ENCODE data around the gene CLTB. TPM values are rescaled to one million over a fixed set of nuclear protein-coding genes. Genes with fewer than 3 reads are reported as not detected.

The CLTB gene
- total and polyA plus RNA-seq, 2 of the 4 experiments (the other 2 are of a cell fraction), result 87.6 to 99.9 TPM

DNA sequence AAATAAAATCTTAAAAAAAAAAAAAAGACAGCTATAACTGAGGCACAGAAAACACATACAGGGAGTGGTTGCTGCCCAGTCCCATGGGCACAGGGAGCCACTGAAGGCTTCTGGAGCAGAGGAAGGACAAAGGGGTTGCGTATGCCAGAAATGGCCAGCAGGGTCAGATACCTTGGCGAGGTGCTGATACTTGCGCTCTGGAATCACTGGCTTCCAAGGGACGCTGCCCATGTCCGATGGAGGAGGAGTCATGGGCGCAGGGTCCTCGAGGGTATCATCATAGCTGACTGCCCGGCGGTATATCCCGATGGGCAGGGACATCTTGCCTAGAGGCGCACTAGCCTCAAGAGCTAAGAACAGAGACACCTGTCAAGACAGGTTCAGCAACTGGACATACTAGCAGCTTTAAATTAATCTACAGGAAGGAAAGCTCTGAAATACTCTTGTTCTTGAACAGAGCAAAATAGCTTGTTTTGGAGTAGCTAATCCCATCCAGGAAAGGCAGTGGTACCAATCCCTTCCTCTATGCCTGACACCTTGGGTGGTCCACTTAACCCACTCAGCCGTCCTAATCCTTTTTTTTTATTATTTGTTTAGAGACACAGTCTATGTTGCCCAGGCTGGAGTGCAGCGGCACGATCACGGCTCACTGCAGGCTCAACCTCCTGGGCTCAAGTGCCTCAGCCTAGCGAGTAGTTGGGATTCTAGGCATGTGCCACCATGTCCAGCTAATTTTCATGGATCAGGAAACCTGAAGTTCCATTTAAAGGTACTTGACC is 60.8 kb downstream of the CLTB start:
- no peak overlapping the region for H2AFZ ChIP-seq (replicated peaks; ENCODE audit: low read length, poor library complexity)
- WGBS, 2 experiments (ENCODE audit: extremely low coverage in 2 of 2, insufficient read length in 1 of 2), result 88% methylated on average over 7 of the region's 16 CpGs; no CpG with 5 or more reads in 1 of the 2 experiments
- TF ChIP-seq CHD1 (IDR thresholded peaks at IDR 0.05; ENCODE audit: low read depth, low read length) (no peak), MAFK (IDR thresholded peaks at IDR 0.05; ENCODE audit: low read depth, low read length) (no peak), RFX5 (IDR thresholded peaks at IDR 0.05; ENCODE audit: low read depth, low read length) (no peak), NFE2L2 (IDR thresholded peaks at IDR 0.05; ENCODE audit: low read depth, low read length) (no peak), MXI1 (IDR thresholded peaks at IDR 0.05; ENCODE audit: borderline replicate concordance, low read depth, low read length) (no peak), RAD21 (IDR thresholded peaks at IDR 0.05; ENCODE audit: low read length) (no peak), ELK1 (IDR thresholded peaks at IDR 0.05; ENCODE audit: borderline replicate concordance, low read depth, low read length) (no peak), SMC3 (IDR thresholded peaks at IDR 0.05; ENCODE audit: low read depth, low read length) (no peak), RCOR1 (IDR thresholded peaks at IDR 0.05; ENCODE audit: insufficient replicate concordance, low read length) (no peak), FOS (IDR thresholded peaks at IDR 0.05; ENCODE audit: low read depth, low read length) (no peak), CEBPB (IDR thresholded peaks at IDR 0.05; ENCODE audit: low read depth, low read length) (no peak), BHLHE40 (IDR thresholded peaks at IDR 0.05; ENCODE audit: low read depth, low read length) (no peak)
- TF ChIP-seq, protein P1, sequence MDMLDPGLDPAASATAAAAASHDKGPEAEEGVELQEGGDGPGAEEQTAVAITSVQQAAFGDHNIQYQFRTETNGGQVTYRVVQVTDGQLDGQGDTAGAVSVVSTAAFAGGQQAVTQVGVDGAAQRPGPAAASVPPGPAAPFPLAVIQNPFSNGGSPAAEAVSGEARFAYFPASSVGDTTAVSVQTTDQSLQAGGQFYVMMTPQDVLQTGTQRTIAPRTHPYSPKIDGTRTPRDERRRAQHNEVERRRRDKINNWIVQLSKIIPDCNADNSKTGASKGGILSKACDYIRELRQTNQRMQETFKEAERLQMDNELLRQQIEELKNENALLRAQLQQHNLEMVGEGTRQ (IDR thresholded peaks at IDR 0.05; ENCODE audit: low read depth, low read length), result no peak
- TF ChIP-seq, protein P2, sequence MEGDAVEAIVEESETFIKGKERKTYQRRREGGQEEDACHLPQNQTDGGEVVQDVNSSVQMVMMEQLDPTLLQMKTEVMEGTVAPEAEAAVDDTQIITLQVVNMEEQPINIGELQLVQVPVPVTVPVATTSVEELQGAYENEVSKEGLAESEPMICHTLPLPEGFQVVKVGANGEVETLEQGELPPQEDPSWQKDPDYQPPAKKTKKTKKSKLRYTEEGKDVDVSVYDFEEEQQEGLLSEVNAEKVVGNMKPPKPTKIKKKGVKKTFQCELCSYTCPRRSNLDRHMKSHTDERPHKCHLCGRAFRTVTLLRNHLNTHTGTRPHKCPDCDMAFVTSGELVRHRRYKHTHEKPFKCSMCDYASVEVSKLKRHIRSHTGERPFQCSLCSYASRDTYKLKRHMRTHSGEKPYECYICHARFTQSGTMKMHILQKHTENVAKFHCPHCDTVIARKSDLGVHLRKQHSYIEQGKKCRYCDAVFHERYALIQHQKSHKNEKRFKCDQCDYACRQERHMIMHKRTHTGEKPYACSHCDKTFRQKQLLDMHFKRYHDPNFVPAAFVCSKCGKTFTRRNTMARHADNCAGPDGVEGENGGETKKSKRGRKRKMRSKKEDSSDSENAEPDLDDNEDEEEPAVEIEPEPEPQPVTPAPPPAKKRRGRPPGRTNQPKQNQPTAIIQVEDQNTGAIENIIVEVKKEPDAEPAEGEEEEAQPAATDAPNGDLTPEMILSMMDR (conservative IDR thresholded peaks at IDR 0.05; ENCODE audit: low read depth, low read length), result no peak

More for the DNA sequence above, 60.8 kb downstream of the CLTB start:
- Histone ChIP-seq H3K27ac (ENCODE audit: insufficient read depth, low read length) (no peak overlapping the region), H3K23ac (ENCODE audit: low read depth, low read length) (no peak overlapping the region), H3K9ac (ENCODE audit: low read depth, low read length) (no peak overlapping the region), H4K5ac (ENCODE audit: low read depth, low read length) (no peak overlapping the region), H2AK5ac (ENCODE audit: low read depth, low read length) (no peak overlapping the region), H3K4ac (ENCODE audit: low read depth, low read length) (no peak overlapping the region), H3K9me1 (ENCODE audit: insufficient read depth, low read length) (peaks cover 12% of the 10 kb centered on the region), H2BK120ac (ENCODE audit: low read depth, low read length) (no peak overlapping the region), H3K79me1 (ENCODE audit: low read depth in 1 of 2, low read length in 2 of 2) (peaks cover 38 to 53% of the 10 kb centered on the region in 2 experiments), H3K4me1 (ENCODE audit: control insufficient read depth, insufficient read depth, low read length) (0 out of 2 replicates have a peak, but pooled peaks cover 2% of the 10 kb centered on the region), H3K36me3 (ENCODE audit: control insufficient read depth, insufficient read depth, low read length) (peaks cover 49% of the 10 kb centered on the region), H3K4me2 (ENCODE audit: low read depth, low read length) (no peak overlapping the region), H4K8ac (ENCODE audit: low read depth in 2 of 2, low read length in 2 of 2) (no peak overlapping the region), H3K14ac (replicated peaks; ENCODE audit: low read depth, low read length) (no peak overlapping the region), H3K9me3 (ENCODE audit: control insufficient read depth, insufficient read depth, low read length) (no peaks in the 10 kb centered on the region), H2BK15ac (ENCODE audit: low read depth, low read length) (no peak overlapping the region), H3K4me3 (ENCODE audit: insufficient read depth, low read depth, low read length) (no peak overlapping the region), H3K18ac (ENCODE audit: low read depth, low read length) (no peak overlapping the region), H4K91ac (ENCODE audit: insufficient read depth, low read depth, low read length) (no peak overlapping the region), H2BK5ac (ENCODE audit: low read depth, low read length, poor library complexity, severe bottlenecking) (no peak overlapping the region), H2AK9ac (replicated peaks; ENCODE audit: low read depth, low read length, poor library complexity) (no peak overlapping the region), H4K20me1 (ENCODE audit: insufficient read depth, low read length) (peaks cover 54% of the 10 kb centered on the region), H3K56ac (ENCODE audit: extremely low read depth, insufficient read depth, low read length) (no peak overlapping the region), H3K27me3 (ENCODE audit: control insufficient read depth, insufficient read depth, low read length) (no peaks in the 10 kb centered on the region), H2BK20ac (ENCODE audit: low read depth, low read length) (no peak overlapping the region)
- in situ Hi-C loops (cut with MboI; ENCODE audit: low sequenced_read_pairs) (no loop called here), dilution Hi-C loops (cut with HindIII; ENCODE audit: low sequenced_read_pairs, unreplicated experiment) (no loop called here), intact Hi-C loops (cut with micrococcal nuclease) (no loop called here)
- ATAC-seq (ENCODE audit: low read depth), result no peak
- BruUV-seq (replicated peaks), result no TSS peak
- DNase-seq, result no peak
- CTCF ChIA-PET, result interaction anchor here (0.6 to 1.0 kb wide), 3 partner anchors 62 to 608 kb away, joined by 3 read pairs; no protein-coding TSS in a partner anchor
- POLR2A ChIA-PET (ENCODE audit: unreplicated experiment), result interaction anchor here (0.6 kb wide), 1 partner anchor 34 kb away, joined by 9 read pairs; no protein-coding TSS in a partner anchor

Data from IMR-90 (cell line).